Measurements from ENCODE around the gene FRA10AC1. TPM values are rescaled to one million over a fixed set of nuclear protein-coding genes. Genes with fewer than 3 reads are reported as not detected.

FRA10AC1 gene, protein sequence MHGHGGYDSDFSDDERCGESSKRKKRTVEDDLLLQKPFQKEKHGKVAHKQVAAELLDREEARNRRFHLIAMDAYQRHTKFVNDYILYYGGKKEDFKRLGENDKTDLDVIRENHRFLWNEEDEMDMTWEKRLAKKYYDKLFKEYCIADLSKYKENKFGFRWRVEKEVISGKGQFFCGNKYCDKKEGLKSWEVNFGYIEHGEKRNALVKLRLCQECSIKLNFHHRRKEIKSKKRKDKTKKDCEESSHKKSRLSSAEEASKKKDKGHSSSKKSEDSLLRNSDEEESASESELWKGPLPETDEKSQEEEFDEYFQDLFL
- total RNA-seq, result 21.9 and 22.1 TPM in 2 replicates
- long read RNA-seq, partial matches to known transcripts, result 1 of 3 reads
- long read RNA-seq, other reads (novel, unspliced or antisense), result 1 of 3 reads

DNA sequence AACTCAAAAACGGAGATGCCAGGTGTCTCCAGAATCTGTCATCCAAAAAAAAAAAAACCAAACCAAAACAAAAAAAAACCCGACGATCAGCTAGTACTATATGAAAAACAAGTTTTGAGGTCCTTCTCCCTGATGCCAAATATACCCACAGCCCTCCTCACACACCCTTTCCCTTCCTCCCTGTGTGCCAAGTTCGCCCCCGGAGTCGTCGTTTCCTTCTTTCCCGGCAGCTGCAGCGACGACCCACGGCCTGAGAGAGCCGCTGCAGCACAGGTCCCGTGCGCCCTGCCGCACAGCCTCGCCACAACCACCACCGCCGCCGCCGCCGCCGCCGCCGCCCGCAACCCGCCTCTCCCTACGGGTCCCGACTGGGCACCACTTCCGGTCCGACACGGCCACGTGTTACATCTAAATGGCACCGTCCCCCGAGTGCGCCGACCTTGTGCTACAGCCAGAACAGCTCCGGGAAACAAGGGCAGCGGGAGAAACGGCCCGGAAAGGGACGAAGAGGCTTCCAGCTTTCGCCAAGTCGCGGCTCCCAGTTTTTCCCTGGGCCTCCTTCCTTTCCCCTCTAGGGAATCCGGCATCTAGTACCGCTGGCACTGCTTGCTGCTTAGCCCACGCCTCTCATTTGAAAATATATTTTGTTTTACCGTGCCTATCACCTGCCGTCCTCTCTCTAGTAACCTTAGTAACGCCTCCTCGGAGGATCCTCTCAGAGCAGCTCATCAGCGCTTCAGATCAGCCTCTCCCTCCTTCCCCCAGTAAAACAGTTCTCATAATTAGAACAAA, at the start of gene FRA10AC1:
Gene FRA10AC1 (minus strand): TSS at position 383 of the 792 bp plus-strand sequence. CDS start 2,486 bp downstream, outside the sequence.
- H3K27me3 Mint-ChIP-seq, result no peaks in the 10 kb centered on the region
- H3K36me3 Mint-ChIP-seq (ENCODE audit: insufficient read depth), result peaks cover 2% of the 10 kb centered on the region
- no peaks in the 10 kb centered on the region for H3K9me3 Mint-ChIP-seq (ENCODE audit: low read depth)
- H3K27ac Mint-ChIP-seq, result no peak within 1 kb of the TSS
- peaks cover 2% of the 10 kb centered on the region for H3K4me1 Mint-ChIP-seq (ENCODE audit: low read depth)
- DNase-seq (ENCODE audit: low spot score, unreplicated experiment), result peak; percentile 91
- H3K4me3 Mint-ChIP-seq (ENCODE audit: low read depth), result no peak within 1 kb of the TSS
- TF ChIP-seq CTCF (IDR thresholded peaks at IDR 0.05; ENCODE audit: unreplicated experiment), result peak; percentile 64

DNA sequence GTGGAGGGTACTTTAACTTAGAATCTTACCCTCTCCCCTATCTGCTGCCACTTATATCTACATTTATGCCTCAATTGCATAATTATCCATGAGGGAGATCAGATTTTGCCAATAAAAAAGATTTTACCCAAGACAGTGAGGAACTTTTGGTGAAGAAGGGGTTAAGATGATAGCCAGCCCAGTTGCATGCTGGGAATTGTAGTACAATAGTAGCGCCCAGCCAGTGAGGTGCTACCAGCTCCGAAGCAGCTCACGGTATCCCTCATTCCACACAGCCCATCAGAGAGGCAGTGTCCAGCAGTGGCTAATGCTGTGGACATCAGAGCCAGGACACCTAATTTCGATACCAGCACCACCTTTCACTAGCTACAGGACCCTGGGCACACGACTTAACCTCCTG, 49.4 kb upstream of the FRA10AC1 start:
- Mint-ChIP-seq H3K4me3 (ENCODE audit: low read depth) (no peak overlapping the region), H3K9me3 (ENCODE audit: low read depth) (no peaks in the 10 kb centered on the region), H3K27me3 (peaks cover 21% of the 10 kb centered on the region), H3K27ac (no peak overlapping the region), H3K4me1 (ENCODE audit: low read depth) (peaks cover 3% of the 10 kb centered on the region), H3K36me3 (ENCODE audit: insufficient read depth) (no peaks in the 10 kb centered on the region)
- no peak for TF ChIP-seq CTCF (IDR thresholded peaks at IDR 0.05; ENCODE audit: unreplicated experiment)
- no peak for DNase-seq (ENCODE audit: low spot score, unreplicated experiment)

GRCh38 chr10:93751124-93751523, 48.7 kb upstream of the FRA10AC1 start:
- peaks cover 3% of the 10 kb centered on the region for H3K4me1 Mint-ChIP-seq (ENCODE audit: low read depth)
- no peak for TF ChIP-seq CTCF (IDR thresholded peaks at IDR 0.05; ENCODE audit: unreplicated experiment)
- no peaks in the 10 kb centered on the region for H3K9me3 Mint-ChIP-seq (ENCODE audit: low read depth)
- H3K36me3 Mint-ChIP-seq (ENCODE audit: insufficient read depth), result no peaks in the 10 kb centered on the region
- no peak overlapping the region for H3K27ac Mint-ChIP-seq
- no peak for DNase-seq (ENCODE audit: low spot score, unreplicated experiment)
- peaks cover 16% of the 10 kb centered on the region for H3K27me3 Mint-ChIP-seq
- H3K4me3 Mint-ChIP-seq (ENCODE audit: low read depth), result no peak overlapping the region

DNA sequence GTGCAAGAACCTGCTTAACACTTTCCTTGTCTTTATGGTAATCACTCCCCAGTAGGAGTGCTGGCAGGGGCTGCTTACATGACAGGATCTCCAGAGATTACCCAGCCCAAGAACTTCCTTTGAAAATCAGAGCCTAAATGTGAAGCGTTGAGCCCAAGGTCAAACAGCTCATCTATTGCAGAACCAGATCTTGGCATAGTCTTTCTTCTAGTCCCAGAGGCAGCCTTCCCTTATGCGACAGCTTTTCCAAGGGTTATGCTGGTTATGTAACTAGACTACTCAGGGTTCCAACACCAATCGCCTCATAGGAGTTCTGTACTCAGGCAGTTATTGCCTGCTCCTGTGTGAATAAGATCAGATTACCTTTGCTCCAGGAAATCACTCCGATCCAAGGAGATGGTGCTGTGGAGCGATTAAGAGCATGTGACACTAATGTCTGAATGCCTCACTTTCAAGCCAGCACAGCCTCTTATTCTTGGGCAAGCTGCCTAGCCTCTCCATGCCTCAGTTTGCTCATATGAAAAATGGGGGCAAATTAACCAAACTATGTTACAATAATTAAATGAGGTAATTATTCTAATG, 46.9 kb upstream of the FRA10AC1 start:
- no peak for DNase-seq (ENCODE audit: low spot score, unreplicated experiment)
- TF ChIP-seq CTCF (IDR thresholded peaks at IDR 0.05; ENCODE audit: unreplicated experiment), result no peak
- no peak overlapping the region for H3K4me3 Mint-ChIP-seq (ENCODE audit: low read depth)

GRCh38 chr10:93746844-93747284, 44.5 kb upstream of the FRA10AC1 start:
- peak; percentile 70 for TF ChIP-seq CTCF (IDR thresholded peaks at IDR 0.05; ENCODE audit: unreplicated experiment)
- no peak overlapping the region for H3K27ac Mint-ChIP-seq
- DNase-seq (ENCODE audit: low spot score, unreplicated experiment), result peak; percentile 23
- no peak overlapping the region for H3K4me3 Mint-ChIP-seq (ENCODE audit: low read depth)
- H3K9me3 Mint-ChIP-seq (ENCODE audit: low read depth), result no peaks in the 10 kb centered on the region
- H3K4me1 Mint-ChIP-seq (ENCODE audit: low read depth), result peaks cover 1% of the 10 kb centered on the region
- H3K27me3 Mint-ChIP-seq, result peaks cover 5% of the 10 kb centered on the region
- no peaks in the 10 kb centered on the region for H3K36me3 Mint-ChIP-seq (ENCODE audit: insufficient read depth)

More for the DNA sequence above, 46.9 kb upstream of the FRA10AC1 start:
- H3K27me3 Mint-ChIP-seq, result peaks cover 5% of the 10 kb centered on the region
- H3K9me3 Mint-ChIP-seq (ENCODE audit: low read depth), result no peaks in the 10 kb centered on the region
- no peak overlapping the region for H3K27ac Mint-ChIP-seq
- H3K36me3 Mint-ChIP-seq (ENCODE audit: insufficient read depth), result no peaks in the 10 kb centered on the region
- peaks cover 3% of the 10 kb centered on the region for H3K4me1 Mint-ChIP-seq (ENCODE audit: low read depth)
